Measurements from ENCODE around the gene ELK4.

The ELK4 gene

DNA sequence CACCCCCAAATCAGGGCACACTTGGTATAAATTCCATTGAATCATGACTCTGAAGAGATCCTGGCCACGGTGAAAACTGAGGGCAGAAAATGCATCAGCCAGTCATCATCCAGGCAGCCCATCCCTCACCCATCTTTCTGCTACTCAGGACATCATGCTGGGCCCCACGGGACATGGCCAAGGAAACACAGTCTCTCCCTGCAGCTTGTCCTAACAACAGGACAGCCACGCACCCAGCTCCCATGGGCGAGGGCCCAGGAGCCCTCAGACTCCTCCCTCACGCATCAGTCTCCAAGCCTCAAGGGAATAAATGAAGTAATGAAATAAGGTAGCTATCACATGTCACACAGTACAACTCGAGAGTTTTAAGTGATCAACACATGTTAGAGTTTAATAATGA is 37.8 kb downstream of the ELK4 start:
- Histone ChIP-seq H3K27ac (ENCODE audit: low read length) (no peak overlapping the region), H3K9me3 (replicated peaks; ENCODE audit: insufficient read depth, low read length) (no peaks in the 10 kb centered on the region), H3F3A (ENCODE audit: insufficient read depth, low read length) (peaks cover 6% of the 10 kb centered on the region; the same call in 1 of the 2 replicates), H2AFZ (ENCODE audit: low read length) (no peak overlapping the region), H4K20me1 (ENCODE audit: insufficient read depth, low read length) (no peaks in the 10 kb centered on the region), H3K9me2 (replicated peaks; ENCODE audit: insufficient read depth, low read length) (no peaks in the 10 kb centered on the region), H3K27me3 (replicated peaks; ENCODE audit: insufficient read depth, low read length) (peaks cover 15% of the 10 kb centered on the region), H3K79me2 (ENCODE audit: low read length) (no peaks in the 10 kb centered on the region), H3K4me2 (ENCODE audit: low read depth, low read length) (peak overlapping the region; percentile 54), H3K9ac (ENCODE audit: low read length) (no peak overlapping the region), H3K36me3 (replicated peaks; ENCODE audit: insufficient read depth, low read length) (no peaks in the 10 kb centered on the region), H3K4me3 (ENCODE audit: low read length) (no peak overlapping the region), H3K4me1 (ENCODE audit: low read length) (peaks cover 14% of the 10 kb centered on the region)
- TF ChIP-seq, protein P1, sequence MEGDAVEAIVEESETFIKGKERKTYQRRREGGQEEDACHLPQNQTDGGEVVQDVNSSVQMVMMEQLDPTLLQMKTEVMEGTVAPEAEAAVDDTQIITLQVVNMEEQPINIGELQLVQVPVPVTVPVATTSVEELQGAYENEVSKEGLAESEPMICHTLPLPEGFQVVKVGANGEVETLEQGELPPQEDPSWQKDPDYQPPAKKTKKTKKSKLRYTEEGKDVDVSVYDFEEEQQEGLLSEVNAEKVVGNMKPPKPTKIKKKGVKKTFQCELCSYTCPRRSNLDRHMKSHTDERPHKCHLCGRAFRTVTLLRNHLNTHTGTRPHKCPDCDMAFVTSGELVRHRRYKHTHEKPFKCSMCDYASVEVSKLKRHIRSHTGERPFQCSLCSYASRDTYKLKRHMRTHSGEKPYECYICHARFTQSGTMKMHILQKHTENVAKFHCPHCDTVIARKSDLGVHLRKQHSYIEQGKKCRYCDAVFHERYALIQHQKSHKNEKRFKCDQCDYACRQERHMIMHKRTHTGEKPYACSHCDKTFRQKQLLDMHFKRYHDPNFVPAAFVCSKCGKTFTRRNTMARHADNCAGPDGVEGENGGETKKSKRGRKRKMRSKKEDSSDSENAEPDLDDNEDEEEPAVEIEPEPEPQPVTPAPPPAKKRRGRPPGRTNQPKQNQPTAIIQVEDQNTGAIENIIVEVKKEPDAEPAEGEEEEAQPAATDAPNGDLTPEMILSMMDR (IDR thresholded peaks at IDR 0.05; ENCODE audit: low read length), result no peak
- TF ChIP-seq EZH2phosphoT487 (IDR thresholded peaks at IDR 0.05; ENCODE audit: low read length) (no peak), EZH2 (optimal IDR thresholded peaks at IDR 0.05; ENCODE audit: low read depth, low read length) (no peak)
- DNase-seq, result no peak

DNA sequence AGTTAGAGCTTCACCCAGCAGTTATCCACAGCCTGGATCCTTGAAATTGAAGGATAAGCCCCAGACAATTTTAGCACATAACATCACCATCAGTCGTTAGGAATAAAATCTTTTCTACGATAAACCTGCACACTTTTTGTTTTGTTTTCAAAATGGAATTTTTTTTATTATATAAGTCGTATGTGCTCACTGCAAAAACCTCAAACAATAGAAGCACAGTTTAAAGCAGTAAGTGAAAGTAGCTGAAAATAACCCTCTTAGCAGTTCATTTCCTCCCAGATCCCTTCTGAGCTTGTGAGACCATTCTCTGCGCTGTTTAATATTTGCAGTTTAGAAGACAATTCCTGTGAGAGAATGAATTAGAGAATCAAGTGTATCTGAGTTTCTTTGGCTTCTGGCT is 38.3 kb downstream of the ELK4 start:
- no peaks in the 10 kb centered on the region for H4K20me1 ChIP-seq (ENCODE audit: insufficient read depth, low read length)
- no peak overlapping the region for H3K27ac ChIP-seq (ENCODE audit: low read length)
- peaks cover 14% of the 10 kb centered on the region for H3K4me1 ChIP-seq (ENCODE audit: low read length)
- H3K27me3 ChIP-seq (replicated peaks; ENCODE audit: insufficient read depth, low read length), result peaks cover 15% of the 10 kb centered on the region
- H3K36me3 ChIP-seq (replicated peaks; ENCODE audit: insufficient read depth, low read length), result no peaks in the 10 kb centered on the region
- H3K9me2 ChIP-seq (replicated peaks; ENCODE audit: insufficient read depth, low read length), result no peaks in the 10 kb centered on the region
- H3F3A ChIP-seq (ENCODE audit: insufficient read depth, low read length), result peaks cover 6% of the 10 kb centered on the region; the same call in 1 of the 2 replicates
- H2AFZ ChIP-seq (ENCODE audit: low read length), result no peak overlapping the region
- no peaks in the 10 kb centered on the region for H3K9me3 ChIP-seq (replicated peaks; ENCODE audit: insufficient read depth, low read length)
- TF ChIP-seq EZH2phosphoT487 (IDR thresholded peaks at IDR 0.05; ENCODE audit: low read length) (no peak), EZH2 (optimal IDR thresholded peaks at IDR 0.05; ENCODE audit: low read depth, low read length) (no peak)
- TF ChIP-seq, protein P1 (IDR thresholded peaks at IDR 0.05; ENCODE audit: low read length), result no peak
- H3K79me2 ChIP-seq (ENCODE audit: low read length), result no peaks in the 10 kb centered on the region
- peak overlapping the region; percentile 54 for H3K4me2 ChIP-seq (ENCODE audit: low read depth, low read length)
- no peak overlapping the region for H3K9ac ChIP-seq (ENCODE audit: low read length)
- H3K4me3 ChIP-seq (ENCODE audit: low read length), result no peak overlapping the region
- DNase-seq, result peak; percentile 68

DNA sequence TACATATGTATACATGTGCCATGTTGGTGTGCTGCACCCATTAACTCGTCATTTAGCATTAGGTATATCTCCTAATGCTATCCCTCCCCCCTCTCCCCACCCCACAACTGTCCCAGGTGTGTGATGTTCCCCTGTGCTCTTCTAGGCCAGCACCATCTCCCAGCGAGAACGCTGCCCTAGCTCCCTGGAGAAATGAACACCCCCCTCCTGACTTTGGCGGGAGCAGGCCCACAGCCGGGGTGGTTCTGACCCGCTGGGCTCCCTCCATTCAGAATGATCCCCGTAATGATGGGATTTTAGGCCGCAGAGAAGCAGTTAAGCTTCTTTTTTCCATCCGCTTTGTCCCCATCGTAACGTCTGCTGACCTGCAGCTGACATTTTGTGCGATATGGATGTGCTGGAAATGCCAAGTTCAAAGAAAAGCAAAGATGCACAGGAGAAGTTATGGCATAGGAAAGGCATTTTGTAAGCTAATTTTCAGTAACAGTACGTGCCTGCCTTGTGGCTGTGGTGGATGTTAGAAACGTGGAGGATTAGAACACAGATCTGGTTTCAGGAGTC is 39.3 kb downstream of the ELK4 start:
- Histone ChIP-seq H3K4me2 (ENCODE audit: low read depth, low read length) (no peak overlapping the region), H3K36me3 (replicated peaks; ENCODE audit: insufficient read depth, low read length) (no peaks in the 10 kb centered on the region), H3K9ac (ENCODE audit: low read length) (no peak overlapping the region), H4K20me1 (ENCODE audit: insufficient read depth, low read length) (no peaks in the 10 kb centered on the region), H3F3A (ENCODE audit: insufficient read depth, low read length) (peaks cover 6% of the 10 kb centered on the region; the same call in 1 of the 2 replicates), H3K79me2 (ENCODE audit: low read length) (no peaks in the 10 kb centered on the region), H3K27me3 (replicated peaks; ENCODE audit: insufficient read depth, low read length) (peaks cover 15% of the 10 kb centered on the region), H3K4me1 (ENCODE audit: low read length) (peaks cover 14% of the 10 kb centered on the region), H3K27ac (ENCODE audit: low read length) (no peak overlapping the region), H3K9me2 (replicated peaks; ENCODE audit: insufficient read depth, low read length) (no peaks in the 10 kb centered on the region), H3K9me3 (replicated peaks; ENCODE audit: insufficient read depth, low read length) (no peaks in the 10 kb centered on the region), H3K4me3 (ENCODE audit: low read length) (no peak overlapping the region), H2AFZ (ENCODE audit: low read length) (no peak overlapping the region)
- no peak for DNase-seq
- TF ChIP-seq, protein P1 (IDR thresholded peaks at IDR 0.05; ENCODE audit: low read length), result no peak

Data from MM.1S (cell line).